Neutrophil (primary cell): ENCODE results near the gene NDUFV1.
"Not testable (repeated sequence)": the region's sequence is repeated elsewhere in the genome, so short reads cannot be mapped to it uniquely, and the experiment has no call there.

ENCODE experiments used
- H3K27ac ChIP-seq: fragments of 200-600 bp; sonication (generic); 2 replicates; pipeline ENCODE4 v1.5.1; 2016; ENCODE audit warnings: mild to moderate bottlenecking, moderate library complexity
- H3K27me3 ChIP-seq: fragments of 200-600 bp; sonication (generic); 2 replicates; pipeline ENCODE4 v1.6.0; 2016; ENCODE audit warnings: mild to moderate bottlenecking
- H3K36me3 ChIP-seq: fragments of 200-600 bp; sonication (generic); 2 replicates; pipeline ENCODE4 v1.5.1; 2017
- H3K4me1 ChIP-seq, 2 experiments: fragments of 200-600 bp in 1 of 2; sonication (generic) in 1 of 2; 1 replicate in 1 of 2; 2 replicates in 1 of 2; pipeline versions ENCODE4 v1.5.1 to v1.6.1; 2013 to 2016; ENCODE audit warnings: low read depth in 1 of 2, low read length in 1 of 2, mild to moderate bottlenecking in 1 of 2, moderate library complexity in 1 of 2; ENCODE audit not compliant: control insufficient read depth in 1 of 2, insufficient read depth in 1 of 2
- H3K4me3 ChIP-seq, 2 experiments: fragments of 200-600 bp in 1 of 2; sonication (generic) in 1 of 2; 1 replicate in 1 of 2; 2 replicates in 1 of 2; pipeline ENCODE4 v1.5.1; 2013 to 2016; ENCODE audit warnings: low read depth in 1 of 2, low read length in 1 of 2, mild to moderate bottlenecking in 1 of 2, moderate library complexity in 1 of 2
- H3K9me3 ChIP-seq: fragments of 200-600 bp; sonication (generic); 2 replicates; pipeline ENCODE4 v1.5.1; 2016
- CTCF ChIP-seq: fragments of 200-600 bp; sonication (generic); IDR thresholded peaks from 2 replicates; pipeline ENCODE4 v1.5.1; 2016; ENCODE audit warnings: antibody characterized with exemption

Gene NDUFV1

DNA sequence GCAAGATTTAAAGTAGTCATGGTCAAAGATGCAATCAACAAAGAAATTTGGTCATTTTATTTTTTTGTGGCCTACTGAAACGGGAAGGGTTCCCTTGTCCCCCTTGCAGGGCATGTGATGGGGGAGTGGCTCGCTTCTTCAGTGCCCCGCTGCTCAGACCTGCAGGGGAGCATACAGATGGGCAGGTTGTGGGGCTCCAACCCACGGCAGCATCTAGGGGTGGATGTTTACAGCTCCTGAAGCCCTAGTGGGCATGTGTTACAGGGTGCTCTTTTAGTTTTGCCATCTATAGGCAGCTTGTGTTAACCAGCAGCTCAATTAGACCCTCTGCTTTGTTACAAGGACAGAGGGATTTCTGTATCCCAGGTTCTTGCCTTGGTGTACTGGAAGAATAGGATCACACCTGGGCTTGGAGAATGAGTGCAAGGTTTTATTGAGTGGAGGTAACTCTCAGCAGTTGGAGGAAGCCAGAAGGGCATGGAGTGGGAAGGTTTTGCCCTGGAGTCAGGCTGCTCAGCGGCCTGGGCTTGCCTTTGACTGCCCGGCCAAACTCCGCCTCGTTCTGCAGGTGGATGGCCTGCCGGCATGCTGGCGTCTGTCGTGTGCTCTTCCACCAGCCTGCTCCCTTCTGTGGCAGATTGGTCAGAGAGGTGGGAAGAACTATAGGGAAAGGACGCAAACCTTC lies 13.7 kb upstream of the NDUFV1 start:
- H3K9me3 ChIP-seq: no peaks in the 10 kb centered on the region
- H3K27me3 ChIP-seq: no peaks in the 10 kb centered on the region
- H3K4me3 ChIP-seq: no peak overlapping the region
- no peaks in the 10 kb centered on the region for H3K36me3 ChIP-seq
- no peak overlapping the region for H3K27ac ChIP-seq
- peaks cover 0 to 6% of the 10 kb centered on the region in 2 experiments for H3K4me1 ChIP-seq
- TF ChIP-seq CTCF: no peak

- Histone ChIP-seq H3K4me3 (no peak overlapping the region), H3K27ac (no peak overlapping the region), H3K9me3 (no peaks in the 10 kb centered on the region), H3K4me1 (peaks cover 0 to 6% of the 10 kb centered on the region in 2 experiments), H3K36me3 (no peaks in the 10 kb centered on the region), H3K27me3 (no peaks in the 10 kb centered on the region)
- TF ChIP-seq CTCF: no peak
Measured at GRCh38 chr11:67593565-67593905, 13.2 kb upstream of the NDUFV1 start.

DNA sequence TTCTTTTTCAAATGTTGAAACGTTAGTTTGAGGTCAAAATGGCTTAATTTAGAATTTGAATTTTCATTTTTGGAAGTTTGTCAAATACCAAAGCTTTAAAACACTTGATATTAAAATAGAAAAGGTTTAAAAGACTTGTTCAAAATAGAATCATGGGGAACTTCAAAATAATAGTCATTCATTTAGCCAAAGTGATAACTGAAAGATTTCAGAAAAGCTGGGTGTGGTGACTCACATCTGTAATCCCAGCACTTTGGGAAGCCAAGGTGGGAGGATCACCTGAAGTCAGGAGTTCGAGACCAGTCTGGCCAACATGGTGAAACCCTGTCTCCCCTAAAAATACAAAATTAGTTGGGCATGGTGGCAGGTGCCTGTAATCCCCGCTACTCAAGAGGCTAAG lies 12.3 kb upstream of the NDUFV1 start:
- Histone ChIP-seq H3K27me3 (no peaks in the 10 kb centered on the region), H3K36me3 (no peaks in the 10 kb centered on the region), H3K4me3 (no peak overlapping the region), H3K27ac (no peak overlapping the region), H3K4me1 (peaks cover 3 to 6% of the 10 kb centered on the region in 2 experiments), H3K9me3 (no peaks in the 10 kb centered on the region)
- no peak for TF ChIP-seq CTCF

DNA sequence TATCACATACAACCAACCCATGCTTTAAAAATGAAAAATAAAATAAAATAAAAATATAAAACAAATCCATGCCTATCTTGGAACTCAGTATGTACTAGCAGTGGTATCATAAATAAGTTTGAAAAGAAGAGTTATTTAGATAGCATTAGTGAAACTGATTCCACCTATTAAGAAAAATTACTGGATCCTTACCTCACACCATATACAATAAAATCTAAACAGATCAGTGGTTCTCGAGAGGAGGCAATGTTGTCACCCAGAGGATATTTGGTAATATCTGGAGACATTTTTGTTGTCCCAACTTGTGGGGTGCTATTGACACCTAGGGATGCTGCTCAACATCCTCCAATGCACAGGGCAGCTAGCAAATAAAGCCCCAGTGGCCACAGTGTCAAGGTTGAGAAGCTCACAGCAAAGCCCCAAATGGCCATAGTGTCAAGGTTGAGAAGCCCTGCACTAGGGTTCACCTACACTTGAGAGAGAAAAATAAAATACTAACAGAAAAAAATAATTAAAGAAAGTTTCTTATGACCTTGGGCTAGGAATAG lies 9.9 kb upstream of the NDUFV1 start:
- no peak for TF ChIP-seq CTCF
- no peaks in the 10 kb centered on the region for H3K27me3 ChIP-seq
- H3K9me3 ChIP-seq: no peaks in the 10 kb centered on the region
- H3K27ac ChIP-seq: no peak overlapping the region
- no peak overlapping the region for H3K4me3 ChIP-seq
- peaks cover 20 to 21% of the 10 kb centered on the region in 2 experiments for H3K4me1 ChIP-seq
- H3K36me3 ChIP-seq: no peaks in the 10 kb centered on the region

DNA sequence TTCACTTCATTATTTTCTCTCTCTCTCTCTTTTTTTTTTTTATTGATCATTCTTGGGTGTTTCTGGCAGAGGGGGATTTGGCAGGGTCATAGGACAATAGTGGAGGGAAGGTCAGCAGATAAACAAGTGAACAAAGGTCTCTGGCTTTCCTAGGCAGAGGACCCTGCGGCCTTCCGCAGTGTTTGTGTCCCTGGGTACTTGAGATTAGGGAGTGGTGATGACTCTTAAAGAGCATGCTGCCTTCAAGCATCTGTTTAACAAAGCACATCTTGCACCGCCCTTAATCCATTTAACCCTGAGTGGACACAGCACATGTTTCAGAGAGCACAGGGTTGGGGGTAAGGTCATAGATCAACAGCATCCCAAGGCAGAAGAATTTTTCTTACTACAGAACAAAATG lies 9.3 kb upstream of the NDUFV1 start:
- not testable (repeated sequence) for H3K36me3 ChIP-seq, H3K4me3 ChIP-seq, H3K27ac ChIP-seq, H3K27me3 ChIP-seq, H3K9me3 ChIP-seq
- peaks cover 14 to 21% of the 10 kb centered on the region in 2 experiments for H3K4me1 ChIP-seq

- H3K4me3 ChIP-seq, H3K36me3 ChIP-seq, H3K27me3 ChIP-seq, H3K9me3 ChIP-seq, H3K27ac ChIP-seq: not testable (repeated sequence)
- peaks cover 14 to 21% of the 10 kb centered on the region in 2 experiments for H3K4me1 ChIP-seq
Measured at GRCh38 chr11:67597963-67598362, 8.8 kb upstream of the NDUFV1 start.
